ENCODE results near the gene COX6B2.

COX6B2 gene

GRCh38 chr19:55322204-55322885, 32.2 kb downstream of the COX6B2 start:
- Histone ChIP-seq H3K36me3 (ENCODE audit: control insufficient read depth in 2 of 2, insufficient read depth in 1 of 2, low read length in 2 of 2) (no peaks in the 10 kb centered on the region), H3K9me3 (ENCODE audit: control insufficient read depth, insufficient read depth, low read depth, low read length) (no peaks in the 10 kb centered on the region), H3K4me1 (ENCODE audit: control insufficient read depth, insufficient read depth, low read length) (no peaks in the 10 kb centered on the region), H3K27ac (ENCODE audit: extremely low read depth, low read depth, low read length) (no peak overlapping the region), H3K4me3 (ENCODE audit: low read depth, low read length) (no peak overlapping the region)
- TF ChIP-seq ZNF792 (tag by site-specific recombination; IDR thresholded peaks at IDR 0.05) (no peak), KLF10 (tag by site-specific recombination; IDR thresholded peaks at IDR 0.05) (no peak), ZNF571 (tag by site-specific recombination; IDR thresholded peaks at IDR 0.05) (no peak), INSM2 (tag by site-specific recombination; IDR thresholded peaks at IDR 0.05) (no peak), ZNF239 (tag by site-specific recombination; IDR thresholded peaks at IDR 0.05) (no peak), IKZF3 (tag by site-specific recombination; IDR thresholded peaks at IDR 0.05) (no peak), ZNF433 (tag by site-specific recombination; IDR thresholded peaks at IDR 0.05; ENCODE audit: low read depth) (no peak), ZNF658 (tag by site-specific recombination; IDR thresholded peaks at IDR 0.05) (no peak), ZNF639 (tag by site-specific recombination; IDR thresholded peaks at IDR 0.05) (no peak), ZNF169 (tag by site-specific recombination; IDR thresholded peaks at IDR 0.05) (no peak), ZNF473 (tag by site-specific recombination; IDR thresholded peaks at IDR 0.05) (no peak), ZNF157 (tag by site-specific recombination; IDR thresholded peaks at IDR 0.05) (no peak)
- ChIA-PET POLR2A (interaction anchor here (0.7 to 3.3 kb wide), 3 partner anchors 10 to 17 kb away, joined by 3 to 21 read pairs (median 4); partner anchors contain the start of gene KMT5C), CTCF (interaction anchor here (0.9 to 6.6 kb wide), 3 partner anchors 20 to 182 kb away, joined by 3 to 41 read pairs (median 5); no protein-coding TSS in a partner anchor)

- no peak overlapping the region for H3K27ac ChIP-seq (ENCODE audit: extremely low read depth, low read depth, low read length)
- ChIA-PET POLR2A (interaction anchor here (0.8 to 3.3 kb wide), 7 partner anchors 9 to 86 kb away, joined by 3 to 21 read pairs (median 4); partner anchors contain the start of genes KMT5C, PPP6R1 and UBE2S), CTCF (interaction anchor here (0.7 to 6.6 kb wide), 7 partner anchors 18 to 518 kb away, joined by 3 to 41 read pairs (median 3); partner anchors contain the start of gene KMT5C)
- H3K9me3 ChIP-seq (ENCODE audit: control insufficient read depth, insufficient read depth, low read depth, low read length) = no peaks in the 10 kb centered on the region
- no peak overlapping the region for H3K4me3 ChIP-seq (ENCODE audit: low read depth, low read length)
- no peaks in the 10 kb centered on the region for H3K4me1 ChIP-seq (ENCODE audit: control insufficient read depth, insufficient read depth, low read length)
- no peaks in the 10 kb centered on the region for H3K36me3 ChIP-seq (ENCODE audit: control insufficient read depth in 2 of 2, insufficient read depth in 1 of 2, low read length in 2 of 2)
- TF ChIP-seq ZNF341 (tag by site-specific recombination; IDR thresholded peaks at IDR 0.05; ENCODE audit: low read depth) (no peak), ELK4 (IDR thresholded peaks at IDR 0.05; ENCODE audit: borderline replicate concordance, low read depth, low read length) (no peak), ZBTB26 (tag by site-specific recombination; optimal IDR thresholded peaks at IDR 0.05) (no peak), ZNF366 (tag by site-specific recombination; conservative IDR thresholded peaks at IDR 0.05) (no peak), IKZF3 (tag by site-specific recombination; IDR thresholded peaks at IDR 0.05) (no peak), ATF2 (tag by site-specific recombination; IDR thresholded peaks at IDR 0.05; ENCODE audit: low read depth) (no peak), SETDB1 (IDR thresholded peaks at IDR 0.05; ENCODE audit: insufficient read length, low read length) (no peak), TRIM28 (IDR thresholded peaks at IDR 0.05; ENCODE audit: borderline replicate concordance, low read length) (no peak), ZNF600 (tag by site-specific recombination; IDR thresholded peaks at IDR 0.05) (no peak), ZEB2 (tag by site-specific recombination; IDR thresholded peaks at IDR 0.05) (no peak), SP3 (tag by site-specific recombination; IDR thresholded peaks at IDR 0.05) (no peak), ZBTB8A (tag by site-specific recombination; IDR thresholded peaks at IDR 0.05) (no peak), ZNF561 (tag by site-specific recombination; IDR thresholded peaks at IDR 0.05; ENCODE audit: borderline replicate concordance) (no peak), ZNF324 (tag by site-specific recombination; IDR thresholded peaks at IDR 0.05) (no peak), GLIS2 (tag by site-specific recombination; IDR thresholded peaks at IDR 0.05) (no peak)
Measured at GRCh38 chr19:55321466-55322137, 32.9 kb downstream of the COX6B2 start.

All from HEK293 (cell line).